HepG2 (cell line): ENCODE results near the gene ZNF524. TPM values are rescaled to one million over a fixed set of nuclear protein-coding genes. Genes with fewer than 3 reads are reported as not detected.

Experiments
- ATM ChIP-seq: fragments of 450-650 bp; IDR thresholded peaks from 2 replicates; pipeline ENCODE4 v1.7.1; 2017; ENCODE audit warnings: mild to moderate bottlenecking, borderline replicate concordance
- CAMTA2 ChIP-seq: sonication (generic); formaldehyde crosslinking; IDR thresholded peaks from 2 replicates; pipeline ENCODE4 v1.4.0; 2020; ENCODE audit warnings: mild to moderate bottlenecking, missing genetic modification reagents, borderline replicate concordance
- FOXP1 ChIP-seq, 2 experiments: fragments of 450-650 bp in 1 of 2; IDR thresholded peaks; 2 replicates each; pipeline ENCODE4 v1.6.1; 2017 to 2018; ENCODE audit warnings: antibody characterized with exemption in 1 of 2
- ISL2 ChIP-seq: sonication (generic); formaldehyde crosslinking; IDR thresholded peaks from 2 replicates; pipeline ENCODE4 v1.5.0; 2020; ENCODE audit warnings: missing genetic modification reagents
- NR2F6 ChIP-seq, 2 experiments: IDR thresholded peaks; 2 replicates each; pipeline ENCODE4 v1.6.1; 2016; ENCODE audit warnings: antibody characterized with exemption in 1 of 2, mild to moderate bottlenecking in 1 of 2
- PHF20 ChIP-seq: sonication (generic); formaldehyde crosslinking; IDR thresholded peaks from 2 replicates; pipeline ENCODE4 v1.5.0; 2020; ENCODE audit warnings: mild to moderate bottlenecking, missing genetic modification reagents
- SOX5 ChIP-seq: IDR thresholded peaks from 2 replicates; pipeline ENCODE4 v1.6.1; 2016; ENCODE audit warnings: borderline replicate concordance
- TARDBP ChIP-seq: sonication (generic); formaldehyde crosslinking; IDR thresholded peaks from 2 replicates; pipeline ENCODE4 v1.8.0; 2022; ENCODE audit warnings: mild to moderate bottlenecking, missing genetic modification reagents
- TCF7L2 ChIP-seq: IDR thresholded peaks from 2 replicates; pipeline ENCODE4 v1.6.1; 2011; ENCODE audit warnings: mild to moderate bottlenecking, low read depth, low read length, moderate library complexity
- ZNF12 ChIP-seq: sonication (generic); formaldehyde crosslinking; IDR thresholded peaks from 2 replicates; pipeline ENCODE4 v1.5.0; 2020; ENCODE audit warnings: missing genetic modification reagents
- polyA plus RNA-seq, 8 experiments: library from polyadenylated mRNA; depleted of rRNA in 3 of 8; stranded (reverse) in 7 of 8; unstranded in 1 of 8; fragments of >200 nt; fragmentation: Illumina TruSeq in 4 of 8; extraction: Trizol in 4 of 8; gene quantifications; 2 replicates each; pipeline versions ENCODE4 v1.2.1 to v1.2.3, GENCODE V29; 2011 to 2016; ENCODE audit warnings: low read depth in 4 of 8, missing spikeins in 1 of 8, mixed read lengths in 1 of 8; ENCODE audit not compliant: insufficient read depth in 1 of 8
- total RNA-seq, 5 experiments: library from RNA; depleted of rRNA; stranded (reverse); fragments of >200 nt; fragmentation: Illumina TruSeq; extraction: Trizol; gene quantifications; 2 replicates each; pipeline ENCODE4 v1.2.3, GENCODE V29; 2016; ENCODE audit warnings: low read depth in 1 of 5
- TF ChIP-seq, protein P1 (sequence below): sonication (generic); formaldehyde crosslinking; IDR thresholded peaks from 2 replicates; pipeline ENCODE4 v1.9.0; 2021; ENCODE audit warnings: missing genetic modification reagents, borderline replicate concordance
- TF ChIP-seq, protein P2 (sequence below): sonication (generic); formaldehyde crosslinking; IDR thresholded peaks from 2 replicates; pipeline ENCODE4 v1.8.1; 2022; ENCODE audit warnings: low read depth, mild to moderate bottlenecking, missing genetic modification reagents
- TF ChIP-seq, protein P3 (sequence below): sonication (generic); formaldehyde crosslinking; IDR thresholded peaks from 2 replicates; pipeline ENCODE4 v1.4.0; 2020; ENCODE audit warnings: mild to moderate bottlenecking, missing genetic modification reagents
- TF ChIP-seq, protein P4 (sequence below): sonication (generic); formaldehyde crosslinking; IDR thresholded peaks from 2 replicates; pipeline ENCODE4 v1.4.0; 2020; ENCODE audit warnings: missing genetic modification reagents
- TF ChIP-seq, protein P5 (sequence below): sonication (generic); formaldehyde crosslinking; IDR thresholded peaks from 2 replicates; pipeline ENCODE4 v1.5.0; 2020; ENCODE audit warnings: missing genetic modification reagents
- TF ChIP-seq, protein P6 (sequence below): sonication (generic); formaldehyde crosslinking; IDR thresholded peaks from 2 replicates; pipeline ENCODE4 v1.4.0; 2020; ENCODE audit warnings: missing genetic modification reagents

Gene ZNF524
- total and polyA plus RNA-seq, 2 of the 13 experiments (the other 11 are each of a cell fraction or from before 2014, with no cell fraction given) = 3.2 to 4.6 TPM

DNA sequence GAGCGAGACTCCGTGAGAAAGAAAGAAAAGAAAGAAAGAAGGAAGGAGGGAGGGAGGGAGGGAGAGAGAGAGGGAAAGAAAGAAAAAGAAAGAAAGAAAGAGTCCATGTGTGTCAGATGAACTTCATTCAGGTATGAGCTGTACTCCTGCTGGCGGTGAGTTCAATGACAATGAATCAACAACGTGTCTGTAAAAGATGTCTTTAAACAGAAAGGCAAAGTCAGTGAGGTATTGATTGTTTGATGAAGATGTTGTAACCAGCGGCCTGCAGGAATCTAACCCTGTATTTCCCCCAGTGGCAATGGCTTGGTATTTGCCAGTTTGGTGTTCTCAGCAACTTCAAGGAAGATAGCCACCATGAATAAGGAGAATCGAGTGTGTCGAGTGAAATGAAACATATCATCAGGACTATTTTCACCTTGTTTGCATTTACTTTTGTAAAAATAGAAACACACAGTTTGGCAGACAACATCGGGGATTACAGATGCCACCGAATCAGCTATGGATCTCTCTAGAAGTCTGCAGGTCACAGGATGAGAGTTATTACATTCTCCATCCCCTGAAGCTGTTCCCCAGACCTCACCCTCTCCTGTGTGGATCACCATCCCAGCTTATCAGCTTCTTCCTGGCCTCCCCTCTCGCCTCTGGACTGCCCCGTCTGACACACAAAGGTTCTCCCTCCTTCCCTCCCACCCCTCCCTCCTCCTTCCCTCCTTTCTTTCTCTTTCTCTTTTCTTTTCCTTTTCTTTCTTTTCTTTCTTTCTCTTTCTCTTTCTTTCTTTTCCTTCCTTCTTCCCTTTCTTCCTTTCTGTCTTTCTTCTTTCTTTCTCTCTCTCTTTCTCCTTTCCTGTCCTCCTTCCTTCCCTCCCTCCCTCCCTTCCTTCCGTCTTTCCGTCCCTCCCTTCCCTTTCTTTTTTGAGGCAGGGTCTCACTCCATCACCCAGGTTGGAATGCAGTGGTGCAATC lies 46.6 kb upstream of the ZNF524 start (continued):
- TF ChIP-seq, protein P1, sequence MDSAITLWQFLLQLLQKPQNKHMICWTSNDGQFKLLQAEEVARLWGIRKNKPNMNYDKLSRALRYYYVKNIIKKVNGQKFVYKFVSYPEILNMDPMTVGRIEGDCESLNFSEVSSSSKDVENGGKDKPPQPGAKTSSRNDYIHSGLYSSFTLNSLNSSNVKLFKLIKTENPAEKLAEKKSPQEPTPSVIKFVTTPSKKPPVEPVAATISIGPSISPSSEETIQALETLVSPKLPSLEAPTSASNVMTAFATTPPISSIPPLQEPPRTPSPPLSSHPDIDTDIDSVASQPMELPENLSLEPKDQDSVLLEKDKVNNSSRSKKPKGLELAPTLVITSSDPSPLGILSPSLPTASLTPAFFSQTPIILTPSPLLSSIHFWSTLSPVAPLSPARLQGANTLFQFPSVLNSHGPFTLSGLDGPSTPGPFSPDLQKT (CRISPR knock-in tag) = no peak
- peak; percentile 40; the same call in 1 of the 2 replicates for TF ChIP-seq ZNF12
- peak; percentile 79; the same call in 1 of the 2 replicates for TF ChIP-seq SOX5
- TF ChIP-seq, protein P2, sequence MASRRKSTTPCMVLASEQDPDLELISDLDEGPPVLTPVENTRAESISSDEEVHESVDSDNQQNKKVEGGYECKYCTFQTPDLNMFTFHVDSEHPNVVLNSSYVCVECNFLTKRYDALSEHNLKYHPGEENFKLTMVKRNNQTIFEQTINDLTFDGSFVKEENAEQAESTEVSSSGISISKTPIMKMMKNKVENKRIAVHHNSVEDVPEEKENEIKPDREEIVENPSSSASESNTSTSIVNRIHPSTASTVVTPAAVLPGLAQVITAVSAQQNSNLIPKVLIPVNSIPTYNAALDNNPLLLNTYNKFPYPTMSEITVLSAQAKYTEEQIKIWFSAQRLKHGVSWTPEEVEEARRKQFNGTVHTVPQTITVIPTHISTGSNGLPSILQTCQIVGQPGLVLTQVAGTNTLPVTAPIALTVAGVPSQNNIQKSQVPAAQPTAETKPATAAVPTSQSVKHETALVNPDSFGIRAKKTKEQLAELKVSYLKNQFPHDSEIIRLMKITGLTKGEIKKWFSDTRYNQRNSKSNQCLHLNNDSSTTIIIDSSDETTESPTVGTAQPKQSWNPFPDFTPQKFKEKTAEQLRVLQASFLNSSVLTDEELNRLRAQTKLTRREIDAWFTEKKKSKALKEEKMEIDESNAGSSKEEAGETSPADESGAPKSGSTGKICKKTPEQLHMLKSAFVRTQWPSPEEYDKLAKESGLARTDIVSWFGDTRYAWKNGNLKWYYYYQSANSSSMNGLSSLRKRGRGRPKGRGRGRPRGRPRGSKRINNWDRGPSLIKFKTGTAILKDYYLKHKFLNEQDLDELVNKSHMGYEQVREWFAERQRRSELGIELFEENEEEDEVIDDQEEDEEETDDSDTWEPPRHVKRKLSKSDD (CRISPR knock-in tag) = no peak
- peak; percentile 47; the same call in 1 of the 2 replicates for TF ChIP-seq TCF7L2
- TF ChIP-seq PHF20 (CRISPR knock-in tag) = no peak
- TF ChIP-seq, protein P3, sequence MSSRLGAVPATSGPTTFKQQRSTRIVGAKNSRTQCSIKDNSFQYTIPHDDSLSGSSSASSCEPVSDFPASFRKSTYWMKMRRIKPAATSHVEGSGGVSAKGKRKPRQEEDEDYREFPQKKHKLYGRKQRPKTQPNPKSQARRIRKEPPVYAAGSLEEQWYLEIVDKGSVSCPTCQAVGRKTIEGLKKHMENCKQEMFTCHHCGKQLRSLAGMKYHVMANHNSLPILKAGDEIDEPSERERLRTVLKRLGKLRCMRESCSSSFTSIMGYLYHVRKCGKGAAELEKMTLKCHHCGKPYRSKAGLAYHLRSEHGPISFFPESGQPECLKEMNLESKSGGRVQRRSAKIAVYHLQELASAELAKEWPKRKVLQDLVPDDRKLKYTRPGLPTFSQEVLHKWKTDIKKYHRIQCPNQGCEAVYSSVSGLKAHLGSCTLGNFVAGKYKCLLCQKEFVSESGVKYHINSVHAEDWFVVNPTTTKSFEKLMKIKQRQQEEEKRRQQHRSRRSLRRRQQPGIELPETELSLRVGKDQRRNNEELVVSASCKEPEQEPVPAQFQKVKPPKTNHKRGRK (CRISPR knock-in tag) = peak; percentile 83
- TF ChIP-seq, protein P4, sequence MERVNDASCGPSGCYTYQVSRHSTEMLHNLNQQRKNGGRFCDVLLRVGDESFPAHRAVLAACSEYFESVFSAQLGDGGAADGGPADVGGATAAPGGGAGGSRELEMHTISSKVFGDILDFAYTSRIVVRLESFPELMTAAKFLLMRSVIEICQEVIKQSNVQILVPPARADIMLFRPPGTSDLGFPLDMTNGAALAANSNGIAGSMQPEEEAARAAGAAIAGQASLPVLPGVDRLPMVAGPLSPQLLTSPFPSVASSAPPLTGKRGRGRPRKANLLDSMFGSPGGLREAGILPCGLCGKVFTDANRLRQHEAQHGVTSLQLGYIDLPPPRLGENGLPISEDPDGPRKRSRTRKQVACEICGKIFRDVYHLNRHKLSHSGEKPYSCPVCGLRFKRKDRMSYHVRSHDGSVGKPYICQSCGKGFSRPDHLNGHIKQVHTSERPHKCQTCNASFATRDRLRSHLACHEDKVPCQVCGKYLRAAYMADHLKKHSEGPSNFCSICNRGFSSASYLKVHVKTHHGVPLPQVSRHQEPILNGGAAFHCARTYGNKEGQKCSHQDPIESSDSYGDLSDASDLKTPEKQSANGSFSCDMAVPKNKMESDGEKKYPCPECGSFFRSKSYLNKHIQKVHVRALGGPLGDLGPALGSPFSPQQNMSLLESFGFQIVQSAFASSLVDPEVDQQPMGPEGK (CRISPR knock-in tag) = 0 out of 2 replicates have a peak, but pooled peaks have one; percentile 9
- TF ChIP-seq TARDBP = 0 out of 2 replicates have a peak, but pooled peaks have one; percentile 27
- TF ChIP-seq, protein P5, sequence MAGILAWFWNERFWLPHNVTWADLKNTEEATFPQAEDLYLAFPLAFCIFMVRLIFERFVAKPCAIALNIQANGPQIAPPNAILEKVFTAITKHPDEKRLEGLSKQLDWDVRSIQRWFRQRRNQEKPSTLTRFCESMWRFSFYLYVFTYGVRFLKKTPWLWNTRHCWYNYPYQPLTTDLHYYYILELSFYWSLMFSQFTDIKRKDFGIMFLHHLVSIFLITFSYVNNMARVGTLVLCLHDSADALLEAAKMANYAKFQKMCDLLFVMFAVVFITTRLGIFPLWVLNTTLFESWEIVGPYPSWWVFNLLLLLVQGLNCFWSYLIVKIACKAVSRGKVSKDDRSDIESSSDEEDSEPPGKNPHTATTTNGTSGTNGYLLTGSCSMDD (CRISPR knock-in tag) = no peak
- no peak for TF ChIP-seq CAMTA2 (CRISPR knock-in tag)
- TF ChIP-seq FOXP1 (IDR thresholded peaks at IDR 0.05) = no peak
- peak; percentile 40; the same call in 1 of the 2 replicates for TF ChIP-seq FOXP1 (CRISPR knock-in tag; IDR thresholded peaks at IDR 0.05)
- TF ChIP-seq ATM = no peak
- 0 out of 2 replicates have a peak, but pooled peaks have one; percentile 37 for TF ChIP-seq ISL2 (CRISPR knock-in tag)
- TF ChIP-seq, protein P6, sequence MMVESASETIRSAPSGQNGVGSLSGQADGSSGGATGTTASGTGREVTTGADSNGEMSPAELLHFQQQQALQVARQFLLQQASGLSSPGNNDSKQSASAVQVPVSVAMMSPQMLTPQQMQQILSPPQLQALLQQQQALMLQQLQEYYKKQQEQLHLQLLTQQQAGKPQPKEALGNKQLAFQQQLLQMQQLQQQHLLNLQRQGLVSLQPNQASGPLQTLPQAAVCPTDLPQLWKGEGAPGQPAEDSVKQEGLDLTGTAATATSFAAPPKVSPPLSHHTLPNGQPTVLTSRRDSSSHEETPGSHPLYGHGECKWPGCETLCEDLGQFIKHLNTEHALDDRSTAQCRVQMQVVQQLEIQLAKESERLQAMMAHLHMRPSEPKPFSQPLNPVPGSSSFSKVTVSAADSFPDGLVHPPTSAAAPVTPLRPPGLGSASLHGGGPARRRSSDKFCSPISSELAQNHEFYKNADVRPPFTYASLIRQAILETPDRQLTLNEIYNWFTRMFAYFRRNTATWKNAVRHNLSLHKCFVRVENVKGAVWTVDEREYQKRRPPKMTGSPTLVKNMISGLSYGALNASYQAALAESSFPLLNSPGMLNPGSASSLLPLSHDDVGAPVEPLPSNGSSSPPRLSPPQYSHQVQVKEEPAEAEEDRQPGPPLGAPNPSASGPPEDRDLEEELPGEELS (CRISPR knock-in tag) = peak; percentile 63
- TF ChIP-seq NR2F6 (IDR thresholded peaks at IDR 0.05) = no peak
- peak; percentile 61; the same call in 1 of the 2 replicates for TF ChIP-seq NR2F6 (CRISPR knock-in tag; IDR thresholded peaks at IDR 0.05)
